SK-MEL-5 (cell line): ENCODE data around the gene SPACA4. TPM values are rescaled to one million over a fixed set of nuclear protein-coding genes. Genes with fewer than 3 reads are reported as not detected.

Experiments used
- total RNA-seq: library from RNA; depleted of rRNA; stranded (reverse); fragments of >200 nt; shearing (Covaris generic); gene quantifications from 2 replicates; pipeline ENCODE4 v1.2.3, GENCODE V29; 2014; rRNA removed

Gene SPACA4
- total RNA-seq, 1 experiment from 2014 or later = not detected

Other genes with a start within 250 kb of the SPACA4 start
- gene TMEM143, start 242.8 kb upstream of the SPACA4 start, total RNA-seq = 2.4 and 4.4 TPM in 2 replicates
- gene SYNGR4, start 242.4 kb upstream of the SPACA4 start, total RNA-seq = not detected in 2 replicates
- gene KDELR1, start 215.2 kb upstream of the SPACA4 start, total RNA-seq = 82.2 and 97.9 TPM in 2 replicates
- gene GRIN2D, start 213.1 kb upstream of the SPACA4 start, total RNA-seq = 0.08 TPM in 1 of 2 replicates, not detected in the other
- gene GRWD1, start 160.8 kb upstream of the SPACA4 start, total RNA-seq = 43.7 and 44.4 TPM in 2 replicates
- gene KCNJ14, start 151.2 kb upstream of the SPACA4 start, total RNA-seq = 0.58 and 0.64 TPM in 2 replicates
- 39.5 and 41.0 TPM in 2 replicates for gene CYTH2, start 137.4 kb upstream of the SPACA4 start, total RNA-seq
- not detected in 2 replicates for gene LMTK3, start 94.9 kb upstream of the SPACA4 start, total RNA-seq
- 0.27 and 0.34 TPM in 2 replicates for gene SULT2B1, start 54.6 kb upstream of the SPACA4 start, total RNA-seq
- 0.34 TPM in 1 of 2 replicates, not detected in the other for gene FAM83E, start 8.3 kb downstream of the SPACA4 start, total RNA-seq
- 1,626 and 1,782 TPM in 2 replicates for gene RPL18, start 12.4 kb downstream of the SPACA4 start, total RNA-seq
- 4.8 and 7.3 TPM in 2 replicates for gene SPHK2, start 12.8 kb downstream of the SPACA4 start, total RNA-seq
- 19.9 and 21.3 TPM in 2 replicates for gene DBP, start 30.6 kb downstream of the SPACA4 start, total RNA-seq
- 5.1 and 7.1 TPM in 2 replicates for gene CA11, start 39.4 kb downstream of the SPACA4 start, total RNA-seq
- 0.05 TPM in 1 of 2 replicates, not detected in the other for gene NTN5, start 66.3 kb downstream of the SPACA4 start, total RNA-seq
- not detected in 2 replicates for gene FUT2, start 89.2 kb downstream of the SPACA4 start, total RNA-seq
- gene MAMSTR, start 113.0 kb downstream of the SPACA4 start, total RNA-seq = 0.35 and 0.50 TPM in 2 replicates
- 0.71 and 1.2 TPM in 2 replicates for gene RASIP1, start 133.9 kb downstream of the SPACA4 start, total RNA-seq
- not detected in 2 replicates for gene IZUMO1, start 140.2 kb downstream of the SPACA4 start, total RNA-seq
- gene FUT1, start 145.9 kb downstream of the SPACA4 start, total RNA-seq = 0.11 and 0.16 TPM in 2 replicates
- gene FGF21, start 148.8 kb downstream of the SPACA4 start, total RNA-seq = not detected in 2 replicates
- 12.5 and 14.4 TPM in 2 replicates for gene BCAT2, start 204.3 kb downstream of the SPACA4 start, total RNA-seq
- gene HSD17B14, start 229.7 kb downstream of the SPACA4 start, total RNA-seq = 53.9 and 58.9 TPM in 2 replicates